WTC11 (cell line): ENCODE results near the gene ATG9B. TPM values are rescaled to one million over a fixed set of nuclear protein-coding genes. Genes with fewer than 3 reads are reported as not detected.

ENCODE experiments used
- ATAC-seq: fragments of 200-7000 bp; cut with Tn5 transposase; 2 replicates; pipeline ENCODE4 v1.10.0; 2021; ENCODE audit warnings: mild to moderate bottlenecking, moderate library complexity
- CTCF ChIA-PET: fragments of 300-600 bp; sonication (Branson Sonifier 250); formaldehyde crosslinking; loops from one replicate; lab custom pipeline; 2021; ENCODE audit warnings: antibody characterized with exemption; lab: Charles Lee
- POLR2A ChIA-PET: fragments of 350-600 bp; sonication (Branson Sonifier 250); formaldehyde crosslinking; loops from one replicate; lab custom pipeline; 2021; ENCODE audit warnings: antibody characterized with exemption; lab: Charles Lee
- DNase-seq: peaks from one replicate; pipeline ENCODE4 v3.0.0; 2021; ENCODE audit warnings: low spot score
- H3K27ac Mint-ChIP-seq: 2 replicates; pipeline ENCODE4 v1.8.0; 2021; ENCODE audit warnings: mixed read lengths
- H3K27me3 Mint-ChIP-seq: 2 replicates; pipeline ENCODE4 v1.8.0; 2021; ENCODE audit warnings: low read depth, mild to moderate bottlenecking, moderate library complexity, mixed read lengths
- H3K36me3 Mint-ChIP-seq: 2 replicates; pipeline ENCODE4 v1.8.0; 2021; ENCODE audit warnings: mixed read lengths
- H3K4me1 Mint-ChIP-seq: 2 replicates; pipeline ENCODE4 v1.8.0; 2022; ENCODE audit warnings: mixed read lengths
- H3K4me3 Mint-ChIP-seq: 2 replicates; pipeline ENCODE4 v1.8.0; 2021; ENCODE audit warnings: mild to moderate bottlenecking, moderate library complexity, mixed read lengths
- H3K9me3 Mint-ChIP-seq: 2 replicates; pipeline ENCODE4 v1.8.0; 2021; ENCODE audit warnings: mixed read lengths
- CBFB ChIP-seq: sonication (generic); formaldehyde crosslinking; IDR thresholded peaks from 2 replicates; pipeline ENCODE4 v1.8.1; 2022; ENCODE audit warnings: mild to moderate bottlenecking, low read depth, missing genetic modification reagents
- ESRRA ChIP-seq: sonication (generic); formaldehyde crosslinking; IDR thresholded peaks from 2 replicates; pipeline ENCODE4 v1.8.1; 2022; ENCODE audit warnings: mild to moderate bottlenecking, missing genetic modification reagents, borderline replicate concordance
- GRHL2 ChIP-seq: fragments of 250-450 bp; sonication (Bioruptor Pico); IDR thresholded peaks from 2 replicates; pipeline ENCODE4 v1.8.0; 2022; ENCODE audit warnings: mild to moderate bottlenecking, moderate library complexity; ENCODE audit not compliant: insufficient replicate concordance, severe bottlenecking
- MYBL2 ChIP-seq: sonication (generic); formaldehyde crosslinking; IDR thresholded peaks from 2 replicates; pipeline ENCODE4 v1.8.1; 2023; ENCODE audit warnings: mild to moderate bottlenecking, moderate library complexity, missing genetic modification reagents
- SOX15 ChIP-seq: fragments of 250-450 bp; sonication (Bioruptor Pico); IDR thresholded peaks from 2 replicates; pipeline ENCODE4 v1.9.0; 2021; ENCODE audit warnings: mild to moderate bottlenecking
- SP1 ChIP-seq: sonication (generic); formaldehyde crosslinking; conservative IDR thresholded peaks from 2 replicates; pipeline ENCODE4 v1.8.1; 2022; ENCODE audit warnings: missing genetic modification reagents
- TEAD1 ChIP-seq: sonication (generic); formaldehyde crosslinking; IDR thresholded peaks from 2 replicates; pipeline ENCODE4 v1.8.0; 2022; ENCODE audit warnings: mild to moderate bottlenecking, missing genetic modification reagents
- ZNF232 ChIP-seq: sonication (generic); formaldehyde crosslinking; IDR thresholded peaks from 2 replicates; pipeline ENCODE4 v1.8.0; 2022; ENCODE audit warnings: mild to moderate bottlenecking, missing genetic modification reagents
- total RNA-seq: library from RNA; stranded (reverse); gene quantifications from 3 replicates; pipeline ENCODE4 v1.2.3, GENCODE V29; 2021
- TF ChIP-seq, protein P1 (sequence below): sonication (generic); formaldehyde crosslinking; conservative IDR thresholded peaks from 2 replicates; pipeline ENCODE4 v1.8.1; 2023; ENCODE audit warnings: mild to moderate bottlenecking, low read depth, missing genetic modification reagents, moderate library complexity
- TF ChIP-seq, protein P2 (sequence below): sonication (generic); formaldehyde crosslinking; IDR thresholded peaks from 2 replicates; pipeline ENCODE4 v1.8.0; 2023; ENCODE audit warnings: mild to moderate bottlenecking, missing genetic modification reagents
- TF ChIP-seq, protein P3 (sequence below): fragments of 250-450 bp; sonication (Bioruptor Pico); IDR thresholded peaks from 2 replicates; pipeline ENCODE4 v1.9.0; 2021; ENCODE audit warnings: moderate library complexity, mild to moderate bottlenecking, inconsistent platforms, borderline replicate concordance
- TF ChIP-seq, protein P4 (sequence below): sonication (generic); formaldehyde crosslinking; IDR thresholded peaks from 2 replicates; pipeline ENCODE4 v1.8.0; 2023; ENCODE audit warnings: missing genetic modification reagents, mild to moderate bottlenecking, borderline replicate concordance
- TF ChIP-seq, protein P5 (sequence below): sonication (generic); formaldehyde crosslinking; IDR thresholded peaks from 2 replicates; pipeline ENCODE4 v1.8.0; 2023; ENCODE audit warnings: missing genetic modification reagents
- TF ChIP-seq, protein P6 (sequence below): fragments of 250-450 bp; sonication (Bioruptor Pico); conservative IDR thresholded peaks from 2 replicates; pipeline ENCODE4 v1.9.0; 2021; ENCODE audit warnings: mild to moderate bottlenecking
- TF ChIP-seq, protein P7 (sequence below): fragments of 250-450 bp; sonication (Bioruptor Pico); IDR thresholded peaks from 2 replicates; pipeline ENCODE4 v1.9.0; 2021; ENCODE audit warnings: mild to moderate bottlenecking, borderline replicate concordance

ATG9B gene
- total RNA-seq, 1 experiment from 2014 or later: 2.4 TPM

DNA sequence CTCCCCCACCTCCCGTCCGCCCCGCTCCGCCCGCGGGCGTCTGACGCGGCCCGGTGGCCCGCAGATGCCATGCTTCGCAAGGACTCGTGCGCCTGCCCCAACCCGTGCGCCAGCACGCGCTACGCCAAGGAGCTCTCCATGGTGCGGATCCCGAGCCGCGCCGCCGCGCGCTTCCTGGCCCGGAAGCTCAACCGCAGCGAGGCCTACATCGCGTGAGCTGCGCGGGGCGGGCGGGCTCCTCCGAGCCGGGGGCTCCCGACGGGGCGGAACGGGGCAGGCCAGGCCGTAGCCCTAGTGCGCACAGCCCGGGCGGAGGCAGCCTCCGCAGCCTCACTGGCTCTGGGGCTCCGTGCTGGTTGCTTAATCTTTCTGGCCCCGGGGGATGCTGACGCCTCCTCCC, 26.8 kb upstream of the ATG9B start (continued):
- TF ChIP-seq, protein P1, sequence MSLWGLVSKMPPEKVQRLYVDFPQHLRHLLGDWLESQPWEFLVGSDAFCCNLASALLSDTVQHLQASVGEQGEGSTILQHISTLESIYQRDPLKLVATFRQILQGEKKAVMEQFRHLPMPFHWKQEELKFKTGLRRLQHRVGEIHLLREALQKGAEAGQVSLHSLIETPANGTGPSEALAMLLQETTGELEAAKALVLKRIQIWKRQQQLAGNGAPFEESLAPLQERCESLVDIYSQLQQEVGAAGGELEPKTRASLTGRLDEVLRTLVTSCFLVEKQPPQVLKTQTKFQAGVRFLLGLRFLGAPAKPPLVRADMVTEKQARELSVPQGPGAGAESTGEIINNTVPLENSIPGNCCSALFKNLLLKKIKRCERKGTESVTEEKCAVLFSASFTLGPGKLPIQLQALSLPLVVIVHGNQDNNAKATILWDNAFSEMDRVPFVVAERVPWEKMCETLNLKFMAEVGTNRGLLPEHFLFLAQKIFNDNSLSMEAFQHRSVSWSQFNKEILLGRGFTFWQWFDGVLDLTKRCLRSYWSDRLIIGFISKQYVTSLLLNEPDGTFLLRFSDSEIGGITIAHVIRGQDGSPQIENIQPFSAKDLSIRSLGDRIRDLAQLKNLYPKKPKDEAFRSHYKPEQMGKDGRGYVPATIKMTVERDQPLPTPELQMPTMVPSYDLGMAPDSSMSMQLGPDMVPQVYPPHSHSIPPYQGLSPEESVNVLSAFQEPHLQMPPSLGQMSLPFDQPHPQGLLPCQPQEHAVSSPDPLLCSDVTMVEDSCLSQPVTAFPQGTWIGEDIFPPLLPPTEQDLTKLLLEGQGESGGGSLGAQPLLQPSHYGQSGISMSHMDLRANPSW (CRISPR knock-in tag): no peak
- TF ChIP-seq ZNF232 (CRISPR knock-in tag) (peak; percentile 98), SP1 (CRISPR knock-in tag) (peak; percentile 88), MYBL2 (peak; percentile 95), GRHL2 (CRISPR knock-in tag) (no peak), CBFB (CRISPR knock-in tag) (no peak; the same call in 1 of the 2 replicates)
- TF ChIP-seq, protein P2, sequence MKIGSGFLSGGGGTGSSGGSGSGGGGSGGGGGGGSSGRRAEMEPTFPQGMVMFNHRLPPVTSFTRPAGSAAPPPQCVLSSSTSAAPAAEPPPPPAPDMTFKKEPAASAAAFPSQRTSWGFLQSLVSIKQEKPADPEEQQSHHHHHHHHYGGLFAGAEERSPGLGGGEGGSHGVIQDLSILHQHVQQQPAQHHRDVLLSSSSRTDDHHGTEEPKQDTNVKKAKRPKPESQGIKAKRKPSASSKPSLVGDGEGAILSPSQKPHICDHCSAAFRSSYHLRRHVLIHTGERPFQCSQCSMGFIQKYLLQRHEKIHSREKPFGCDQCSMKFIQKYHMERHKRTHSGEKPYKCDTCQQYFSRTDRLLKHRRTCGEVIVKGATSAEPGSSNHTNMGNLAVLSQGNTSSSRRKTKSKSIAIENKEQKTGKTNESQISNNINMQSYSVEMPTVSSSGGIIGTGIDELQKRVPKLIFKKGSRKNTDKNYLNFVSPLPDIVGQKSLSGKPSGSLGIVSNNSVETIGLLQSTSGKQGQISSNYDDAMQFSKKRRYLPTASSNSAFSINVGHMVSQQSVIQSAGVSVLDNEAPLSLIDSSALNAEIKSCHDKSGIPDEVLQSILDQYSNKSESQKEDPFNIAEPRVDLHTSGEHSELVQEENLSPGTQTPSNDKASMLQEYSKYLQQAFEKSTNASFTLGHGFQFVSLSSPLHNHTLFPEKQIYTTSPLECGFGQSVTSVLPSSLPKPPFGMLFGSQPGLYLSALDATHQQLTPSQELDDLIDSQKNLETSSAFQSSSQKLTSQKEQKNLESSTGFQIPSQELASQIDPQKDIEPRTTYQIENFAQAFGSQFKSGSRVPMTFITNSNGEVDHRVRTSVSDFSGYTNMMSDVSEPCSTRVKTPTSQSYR (CRISPR knock-in tag): peak; percentile 97
- TF ChIP-seq, protein P3, sequence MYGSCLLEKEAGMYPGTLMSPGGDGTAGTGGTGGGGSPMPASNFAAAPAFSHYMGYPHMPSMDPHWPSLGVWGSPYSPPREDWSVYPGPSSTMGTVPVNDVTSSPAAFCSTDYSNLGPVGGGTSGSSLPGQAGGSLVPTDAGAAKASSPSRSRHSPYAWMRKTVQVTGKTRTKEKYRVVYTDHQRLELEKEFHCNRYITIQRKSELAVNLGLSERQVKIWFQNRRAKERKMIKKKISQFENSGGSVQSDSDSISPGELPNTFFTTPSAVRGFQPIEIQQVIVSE (CRISPR knock-in tag): no peak
- TF ChIP-seq, protein P4, sequence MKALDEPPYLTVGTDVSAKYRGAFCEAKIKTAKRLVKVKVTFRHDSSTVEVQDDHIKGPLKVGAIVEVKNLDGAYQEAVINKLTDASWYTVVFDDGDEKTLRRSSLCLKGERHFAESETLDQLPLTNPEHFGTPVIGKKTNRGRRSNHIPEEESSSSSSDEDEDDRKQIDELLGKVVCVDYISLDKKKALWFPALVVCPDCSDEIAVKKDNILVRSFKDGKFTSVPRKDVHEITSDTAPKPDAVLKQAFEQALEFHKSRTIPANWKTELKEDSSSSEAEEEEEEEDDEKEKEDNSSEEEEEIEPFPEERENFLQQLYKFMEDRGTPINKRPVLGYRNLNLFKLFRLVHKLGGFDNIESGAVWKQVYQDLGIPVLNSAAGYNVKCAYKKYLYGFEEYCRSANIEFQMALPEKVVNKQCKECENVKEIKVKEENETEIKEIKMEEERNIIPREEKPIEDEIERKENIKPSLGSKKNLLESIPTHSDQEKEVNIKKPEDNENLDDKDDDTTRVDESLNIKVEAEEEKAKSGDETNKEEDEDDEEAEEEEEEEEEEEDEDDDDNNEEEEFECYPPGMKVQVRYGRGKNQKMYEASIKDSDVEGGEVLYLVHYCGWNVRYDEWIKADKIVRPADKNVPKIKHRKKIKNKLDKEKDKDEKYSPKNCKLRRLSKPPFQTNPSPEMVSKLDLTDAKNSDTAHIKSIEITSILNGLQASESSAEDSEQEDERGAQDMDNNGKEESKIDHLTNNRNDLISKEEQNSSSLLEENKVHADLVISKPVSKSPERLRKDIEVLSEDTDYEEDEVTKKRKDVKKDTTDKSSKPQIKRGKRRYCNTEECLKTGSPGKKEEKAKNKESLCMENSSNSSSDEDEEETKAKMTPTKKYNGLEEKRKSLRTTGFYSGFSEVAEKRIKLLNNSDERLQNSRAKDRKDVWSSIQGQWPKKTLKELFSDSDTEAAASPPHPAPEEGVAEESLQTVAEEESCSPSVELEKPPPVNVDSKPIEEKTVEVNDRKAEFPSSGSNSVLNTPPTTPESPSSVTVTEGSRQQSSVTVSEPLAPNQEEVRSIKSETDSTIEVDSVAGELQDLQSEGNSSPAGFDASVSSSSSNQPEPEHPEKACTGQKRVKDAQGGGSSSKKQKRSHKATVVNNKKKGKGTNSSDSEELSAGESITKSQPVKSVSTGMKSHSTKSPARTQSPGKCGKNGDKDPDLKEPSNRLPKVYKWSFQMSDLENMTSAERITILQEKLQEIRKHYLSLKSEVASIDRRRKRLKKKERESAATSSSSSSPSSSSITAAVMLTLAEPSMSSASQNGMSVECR (CRISPR knock-in tag): peak; percentile 100
- TF ChIP-seq, protein P5, sequence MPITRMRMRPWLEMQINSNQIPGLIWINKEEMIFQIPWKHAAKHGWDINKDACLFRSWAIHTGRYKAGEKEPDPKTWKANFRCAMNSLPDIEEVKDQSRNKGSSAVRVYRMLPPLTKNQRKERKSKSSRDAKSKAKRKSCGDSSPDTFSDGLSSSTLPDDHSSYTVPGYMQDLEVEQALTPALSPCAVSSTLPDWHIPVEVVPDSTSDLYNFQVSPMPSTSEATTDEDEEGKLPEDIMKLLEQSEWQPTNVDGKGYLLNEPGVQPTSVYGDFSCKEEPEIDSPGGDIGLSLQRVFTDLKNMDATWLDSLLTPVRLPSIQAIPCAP: peak; percentile 97

DNA sequence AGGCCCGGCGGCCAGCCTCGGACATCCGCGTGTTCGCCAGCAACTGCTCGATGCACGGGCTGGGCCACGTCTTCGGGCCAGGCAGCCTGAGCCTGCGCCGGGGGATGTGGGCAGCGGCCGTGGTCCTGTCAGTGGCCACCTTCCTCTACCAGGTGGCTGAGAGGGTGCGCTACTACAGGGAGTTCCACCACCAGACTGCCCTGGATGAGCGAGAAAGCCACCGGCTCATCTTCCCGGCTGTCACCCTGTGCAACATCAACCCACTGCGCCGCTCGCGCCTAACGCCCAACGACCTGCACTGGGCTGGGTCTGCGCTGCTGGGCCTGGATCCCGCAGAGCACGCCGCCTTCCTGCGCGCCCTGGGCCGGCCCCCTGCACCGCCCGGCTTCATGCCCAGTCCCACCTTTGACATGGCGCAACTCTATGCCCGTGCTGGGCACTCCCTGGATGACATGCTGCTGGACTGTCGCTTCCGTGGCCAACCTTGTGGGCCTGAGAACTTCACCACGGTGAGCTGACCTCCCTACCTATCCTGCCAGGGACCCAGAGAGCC, 24.7 kb upstream of the ATG9B start:
- no peaks in the 10 kb centered on the region for H3K36me3 Mint-ChIP-seq
- 0 out of 2 replicates have a peak, but pooled peaks cover 2% of the 10 kb centered on the region for H3K4me1 Mint-ChIP-seq
- peaks cover 34% of the 10 kb centered on the region for H3K27me3 Mint-ChIP-seq
- ChIA-PET CTCF (interaction anchor here (0.9 to 4.2 kb wide), 5 partner anchors 16 to 75 kb away, joined by 3 to 34 read pairs (median 4); partner anchors contain the start of gene ABCB8), POLR2A (no interaction called here)
- no peaks in the 10 kb centered on the region for H3K9me3 Mint-ChIP-seq
- no peak for ATAC-seq
- H3K27ac Mint-ChIP-seq: no peak overlapping the region
- no peak for DNase-seq
- no peak overlapping the region for H3K4me3 Mint-ChIP-seq
- TF ChIP-seq, protein P6, sequence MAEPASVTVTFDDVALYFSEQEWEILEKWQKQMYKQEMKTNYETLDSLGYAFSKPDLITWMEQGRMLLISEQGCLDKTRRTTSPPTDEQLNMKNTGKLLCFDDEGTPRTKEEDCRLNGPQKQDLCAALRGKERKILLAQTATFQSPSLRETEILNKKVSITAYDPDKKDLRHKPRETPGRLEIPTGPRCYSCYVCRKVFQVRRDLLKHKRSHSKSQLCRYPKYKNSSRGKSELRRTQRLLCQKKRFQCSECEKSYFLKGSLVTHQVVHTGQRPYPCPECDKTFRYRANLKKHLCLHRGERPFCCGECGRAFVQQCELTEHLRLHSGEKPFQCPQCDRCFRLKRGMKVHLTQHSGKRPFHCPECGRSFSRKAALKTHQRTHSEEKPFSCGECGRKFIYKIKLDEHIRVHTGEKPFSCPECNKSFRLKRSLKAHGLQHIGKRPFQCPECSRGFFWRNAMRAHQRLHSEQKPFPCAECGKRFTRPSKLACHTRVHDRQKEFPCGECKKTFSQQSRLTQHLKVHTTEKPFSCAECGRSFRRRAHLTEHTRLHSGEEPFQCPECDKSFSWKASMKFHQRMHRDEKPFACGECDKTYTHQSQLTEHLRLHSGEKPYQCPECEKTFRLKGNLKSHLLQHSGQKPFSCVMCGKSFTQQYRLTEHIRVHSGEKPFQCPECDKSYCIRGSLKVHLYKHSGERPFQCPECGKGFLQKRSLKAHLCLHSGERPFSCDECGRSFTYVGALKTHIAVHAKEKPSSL (CRISPR knock-in tag): no peak
- TF ChIP-seq SOX15 (CRISPR knock-in tag): no peak
- no peak for TF ChIP-seq GRHL2 (CRISPR knock-in tag)
- no peak for TF ChIP-seq ESRRA (CRISPR knock-in tag)
- TF ChIP-seq, protein P7, sequence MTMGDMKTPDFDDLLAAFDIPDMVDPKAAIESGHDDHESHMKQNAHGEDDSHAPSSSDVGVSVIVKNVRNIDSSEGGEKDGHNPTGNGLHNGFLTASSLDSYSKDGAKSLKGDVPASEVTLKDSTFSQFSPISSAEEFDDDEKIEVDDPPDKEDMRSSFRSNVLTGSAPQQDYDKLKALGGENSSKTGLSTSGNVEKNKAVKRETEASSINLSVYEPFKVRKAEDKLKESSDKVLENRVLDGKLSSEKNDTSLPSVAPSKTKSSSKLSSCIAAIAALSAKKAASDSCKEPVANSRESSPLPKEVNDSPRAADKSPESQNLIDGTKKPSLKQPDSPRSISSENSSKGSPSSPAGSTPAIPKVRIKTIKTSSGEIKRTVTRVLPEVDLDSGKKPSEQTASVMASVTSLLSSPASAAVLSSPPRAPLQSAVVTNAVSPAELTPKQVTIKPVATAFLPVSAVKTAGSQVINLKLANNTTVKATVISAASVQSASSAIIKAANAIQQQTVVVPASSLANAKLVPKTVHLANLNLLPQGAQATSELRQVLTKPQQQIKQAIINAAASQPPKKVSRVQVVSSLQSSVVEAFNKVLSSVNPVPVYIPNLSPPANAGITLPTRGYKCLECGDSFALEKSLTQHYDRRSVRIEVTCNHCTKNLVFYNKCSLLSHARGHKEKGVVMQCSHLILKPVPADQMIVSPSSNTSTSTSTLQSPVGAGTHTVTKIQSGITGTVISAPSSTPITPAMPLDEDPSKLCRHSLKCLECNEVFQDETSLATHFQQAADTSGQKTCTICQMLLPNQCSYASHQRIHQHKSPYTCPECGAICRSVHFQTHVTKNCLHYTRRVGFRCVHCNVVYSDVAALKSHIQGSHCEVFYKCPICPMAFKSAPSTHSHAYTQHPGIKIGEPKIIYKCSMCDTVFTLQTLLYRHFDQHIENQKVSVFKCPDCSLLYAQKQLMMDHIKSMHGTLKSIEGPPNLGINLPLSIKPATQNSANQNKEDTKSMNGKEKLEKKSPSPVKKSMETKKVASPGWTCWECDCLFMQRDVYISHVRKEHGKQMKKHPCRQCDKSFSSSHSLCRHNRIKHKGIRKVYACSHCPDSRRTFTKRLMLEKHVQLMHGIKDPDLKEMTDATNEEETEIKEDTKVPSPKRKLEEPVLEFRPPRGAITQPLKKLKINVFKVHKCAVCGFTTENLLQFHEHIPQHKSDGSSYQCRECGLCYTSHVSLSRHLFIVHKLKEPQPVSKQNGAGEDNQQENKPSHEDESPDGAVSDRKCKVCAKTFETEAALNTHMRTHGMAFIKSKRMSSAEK (CRISPR knock-in tag): no peak
- no peak for TF ChIP-seq TEAD1 (CRISPR knock-in tag)
